ENCODE data around the gene SLCO1A2. TPM values are rescaled to one million over a fixed set of nuclear protein-coding genes. Genes with fewer than 3 reads are reported as not detected.

SLCO1A2 gene
- total and polyA plus RNA-seq, 2 of the 13 experiments (the other 11 are each of a cell fraction or from before 2014, with no cell fraction given): not detected

GRCh38 chr12:21350975-21351374, 16.3 kb upstream of the SLCO1A2 start (continued):
- TF ChIP-seq, protein P1, sequence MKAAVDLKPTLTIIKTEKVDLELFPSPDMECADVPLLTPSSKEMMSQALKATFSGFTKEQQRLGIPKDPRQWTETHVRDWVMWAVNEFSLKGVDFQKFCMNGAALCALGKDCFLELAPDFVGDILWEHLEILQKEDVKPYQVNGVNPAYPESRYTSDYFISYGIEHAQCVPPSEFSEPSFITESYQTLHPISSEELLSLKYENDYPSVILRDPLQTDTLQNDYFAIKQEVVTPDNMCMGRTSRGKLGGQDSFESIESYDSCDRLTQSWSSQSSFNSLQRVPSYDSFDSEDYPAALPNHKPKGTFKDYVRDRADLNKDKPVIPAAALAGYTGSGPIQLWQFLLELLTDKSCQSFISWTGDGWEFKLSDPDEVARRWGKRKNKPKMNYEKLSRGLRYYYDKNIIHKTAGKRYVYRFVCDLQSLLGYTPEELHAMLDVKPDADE (CRISPR knock-in tag; IDR thresholded peaks at IDR 0.05): no peak
- TF ChIP-seq KDM1A (CRISPR knock-in tag; IDR thresholded peaks at IDR 0.05) (peak; percentile 20; the same call in 1 of the 2 replicates), PRPF4 (IDR thresholded peaks at IDR 0.05; ENCODE audit: low read depth, low read length, poor library complexity, severe bottlenecking) (no peak), HNF1A (IDR thresholded peaks at IDR 0.05; ENCODE audit: low read depth) (peak; percentile 14; the same call in 1 of the 2 replicates), HNF1A (CRISPR knock-in tag; IDR thresholded peaks at IDR 0.05; ENCODE audit: borderline replicate concordance) (no peak), ZNF639 (CRISPR knock-in tag; conservative IDR thresholded peaks at IDR 0.05) (no peak), ZNF331 (CRISPR knock-in tag; IDR thresholded peaks at IDR 0.05) (peak; percentile 30; the same call in 1 of the 2 replicates), GABPA (IDR thresholded peaks at IDR 0.05; ENCODE audit: low read depth, low read length) (no peak), GABPA (CRISPR knock-in tag; IDR thresholded peaks at IDR 0.05; ENCODE audit: low read depth) (peak; percentile 37; the same call in 1 of the 2 replicates), SKI (IDR thresholded peaks at IDR 0.05; ENCODE audit: partially characterized antibody) (peak; percentile 40), GRHL1 (CRISPR knock-in tag; conservative IDR thresholded peaks at IDR 0.05) (no peak), THAP11 (CRISPR knock-in tag; IDR thresholded peaks at IDR 0.05) (peak; percentile 54; the same call in 1 of the 2 replicates), NFE2L2 (IDR thresholded peaks at IDR 0.05; ENCODE audit: low read length) (peak; percentile 96), ZNF777 (CRISPR knock-in tag; IDR thresholded peaks at IDR 0.05) (no peak), SMARCC2 (IDR thresholded peaks at IDR 0.05) (no peak), ZNF496 (CRISPR knock-in tag; IDR thresholded peaks at IDR 0.05; ENCODE audit: insufficient replicate concordance) (no peak)
- TF ChIP-seq, protein P2, sequence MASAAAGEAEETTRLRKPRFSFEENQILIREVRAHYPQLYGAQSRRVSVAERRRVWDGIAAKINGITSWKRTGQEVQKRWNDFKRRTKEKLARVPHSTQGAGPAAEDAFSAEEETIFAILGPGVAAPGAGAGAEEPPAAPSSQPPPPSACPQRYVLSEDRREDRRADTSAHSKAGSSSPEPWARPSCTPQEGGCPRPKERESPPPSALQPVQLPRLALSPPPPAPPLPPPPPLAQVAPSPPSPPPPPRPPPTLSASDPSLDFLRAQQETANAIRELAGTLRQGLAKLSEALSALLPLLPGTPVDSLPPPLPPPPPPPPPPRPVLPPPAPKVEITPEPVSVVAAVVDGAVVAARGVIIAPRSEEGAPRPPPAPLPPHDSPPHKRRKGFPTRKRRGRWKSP (CRISPR knock-in tag; IDR thresholded peaks at IDR 0.05): no peak
- TF ChIP-seq, protein P3, sequence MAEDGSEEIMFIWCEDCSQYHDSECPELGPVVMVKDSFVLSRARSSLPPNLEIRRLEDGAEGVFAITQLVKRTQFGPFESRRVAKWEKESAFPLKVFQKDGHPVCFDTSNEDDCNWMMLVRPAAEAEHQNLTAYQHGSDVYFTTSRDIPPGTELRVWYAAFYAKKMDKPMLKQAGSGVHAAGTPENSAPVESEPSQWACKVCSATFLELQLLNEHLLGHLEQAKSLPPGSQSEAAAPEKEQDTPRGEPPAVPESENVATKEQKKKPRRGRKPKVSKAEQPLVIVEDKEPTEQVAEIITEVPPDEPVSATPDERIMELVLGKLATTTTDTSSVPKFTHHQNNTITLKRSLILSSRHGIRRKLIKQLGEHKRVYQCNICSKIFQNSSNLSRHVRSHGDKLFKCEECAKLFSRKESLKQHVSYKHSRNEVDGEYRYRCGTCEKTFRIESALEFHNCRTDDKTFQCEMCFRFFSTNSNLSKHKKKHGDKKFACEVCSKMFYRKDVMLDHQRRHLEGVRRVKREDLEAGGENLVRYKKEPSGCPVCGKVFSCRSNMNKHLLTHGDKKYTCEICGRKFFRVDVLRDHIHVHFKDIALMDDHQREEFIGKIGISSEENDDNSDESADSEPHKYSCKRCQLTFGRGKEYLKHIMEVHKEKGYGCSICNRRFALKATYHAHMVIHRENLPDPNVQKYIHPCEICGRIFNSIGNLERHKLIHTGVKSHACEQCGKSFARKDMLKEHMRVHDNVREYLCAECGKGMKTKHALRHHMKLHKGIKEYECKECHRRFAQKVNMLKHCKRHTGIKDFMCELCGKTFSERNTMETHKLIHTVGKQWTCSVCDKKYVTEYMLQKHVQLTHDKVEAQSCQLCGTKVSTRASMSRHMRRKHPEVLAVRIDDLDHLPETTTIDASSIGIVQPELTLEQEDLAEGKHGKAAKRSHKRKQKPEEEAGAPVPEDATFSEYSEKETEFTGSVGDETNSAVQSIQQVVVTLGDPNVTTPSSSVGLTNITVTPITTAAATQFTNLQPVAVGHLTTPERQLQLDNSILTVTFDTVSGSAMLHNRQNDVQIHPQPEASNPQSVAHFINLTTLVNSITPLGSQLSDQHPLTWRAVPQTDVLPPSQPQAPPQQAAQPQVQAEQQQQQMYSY (CRISPR knock-in tag; IDR thresholded peaks at IDR 0.05): no peak
